ENCODE measurements around the gene ZNF132.
"Not testable (repeated sequence)": the region's sequence is repeated elsewhere in the genome, so short reads cannot be mapped to it uniquely, and the experiment has no call there.

The ZNF132 gene

DNA sequence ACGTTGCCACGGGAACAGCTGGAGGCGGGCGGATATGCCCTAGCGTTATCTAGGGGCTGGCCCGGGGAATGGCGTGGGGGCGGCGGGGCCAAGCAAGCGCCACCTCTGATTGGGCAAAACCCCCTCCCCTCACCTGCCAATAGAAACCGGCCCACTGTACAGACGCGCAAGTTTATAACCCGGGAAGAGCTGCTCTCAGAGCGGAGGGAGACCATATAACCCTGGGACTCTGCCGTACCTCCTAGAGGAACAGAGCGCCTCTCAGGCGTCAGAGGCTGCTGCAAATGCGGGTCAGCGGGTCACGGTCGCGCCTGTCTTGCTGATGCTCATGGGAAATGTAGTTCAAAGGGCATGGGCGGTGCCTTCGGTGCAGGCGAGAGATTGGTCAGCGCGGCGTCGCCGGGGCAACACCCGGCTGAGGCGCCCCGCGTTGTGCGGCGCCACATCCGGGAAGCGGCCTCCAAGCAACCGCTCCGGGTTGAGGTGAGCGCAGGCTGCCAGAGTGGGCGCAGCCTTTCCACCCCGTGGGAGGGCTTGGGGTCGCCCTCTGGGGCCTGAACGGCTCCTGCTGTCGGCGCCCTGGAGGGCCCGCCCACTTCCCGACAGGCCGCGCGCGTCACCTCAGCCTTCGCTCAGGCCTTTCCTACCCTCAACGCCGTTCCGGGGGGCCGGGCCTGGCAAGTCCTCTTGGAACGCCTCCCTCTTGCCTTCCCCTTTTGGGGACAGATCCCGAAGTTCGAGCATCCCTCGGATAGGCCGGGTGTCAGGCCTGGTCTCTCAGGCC lies 36.0 kb upstream of the ZNF132 start, which contains the start of gene ZNF446:
TSS of gene ZNF446 (plus strand) at position 639 of the 784 bp plus-strand sequence. CDS start 867 bp downstream, outside the sequence.
- Mint-ChIP-seq H3K9me3 (no peaks in the 10 kb centered on the region), H3K27me3 (ENCODE audit: low read depth, poor library complexity) (no peaks in the 10 kb centered on the region), H3K27ac (peak within 1 kb of the TSS; percentile 99), H3K4me3 (peak within 1 kb of the TSS; percentile 90), H3K36me3 (ENCODE audit: low read depth) (peaks cover 8% of the 10 kb centered on the region), H3K4me1 (peaks cover 28% of the 10 kb centered on the region)
- TF ChIP-seq, protein P1, sequence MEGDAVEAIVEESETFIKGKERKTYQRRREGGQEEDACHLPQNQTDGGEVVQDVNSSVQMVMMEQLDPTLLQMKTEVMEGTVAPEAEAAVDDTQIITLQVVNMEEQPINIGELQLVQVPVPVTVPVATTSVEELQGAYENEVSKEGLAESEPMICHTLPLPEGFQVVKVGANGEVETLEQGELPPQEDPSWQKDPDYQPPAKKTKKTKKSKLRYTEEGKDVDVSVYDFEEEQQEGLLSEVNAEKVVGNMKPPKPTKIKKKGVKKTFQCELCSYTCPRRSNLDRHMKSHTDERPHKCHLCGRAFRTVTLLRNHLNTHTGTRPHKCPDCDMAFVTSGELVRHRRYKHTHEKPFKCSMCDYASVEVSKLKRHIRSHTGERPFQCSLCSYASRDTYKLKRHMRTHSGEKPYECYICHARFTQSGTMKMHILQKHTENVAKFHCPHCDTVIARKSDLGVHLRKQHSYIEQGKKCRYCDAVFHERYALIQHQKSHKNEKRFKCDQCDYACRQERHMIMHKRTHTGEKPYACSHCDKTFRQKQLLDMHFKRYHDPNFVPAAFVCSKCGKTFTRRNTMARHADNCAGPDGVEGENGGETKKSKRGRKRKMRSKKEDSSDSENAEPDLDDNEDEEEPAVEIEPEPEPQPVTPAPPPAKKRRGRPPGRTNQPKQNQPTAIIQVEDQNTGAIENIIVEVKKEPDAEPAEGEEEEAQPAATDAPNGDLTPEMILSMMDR (IDR thresholded peaks at IDR 0.05), result no peak
- peak; percentile 94 for DNase-seq

DNA sequence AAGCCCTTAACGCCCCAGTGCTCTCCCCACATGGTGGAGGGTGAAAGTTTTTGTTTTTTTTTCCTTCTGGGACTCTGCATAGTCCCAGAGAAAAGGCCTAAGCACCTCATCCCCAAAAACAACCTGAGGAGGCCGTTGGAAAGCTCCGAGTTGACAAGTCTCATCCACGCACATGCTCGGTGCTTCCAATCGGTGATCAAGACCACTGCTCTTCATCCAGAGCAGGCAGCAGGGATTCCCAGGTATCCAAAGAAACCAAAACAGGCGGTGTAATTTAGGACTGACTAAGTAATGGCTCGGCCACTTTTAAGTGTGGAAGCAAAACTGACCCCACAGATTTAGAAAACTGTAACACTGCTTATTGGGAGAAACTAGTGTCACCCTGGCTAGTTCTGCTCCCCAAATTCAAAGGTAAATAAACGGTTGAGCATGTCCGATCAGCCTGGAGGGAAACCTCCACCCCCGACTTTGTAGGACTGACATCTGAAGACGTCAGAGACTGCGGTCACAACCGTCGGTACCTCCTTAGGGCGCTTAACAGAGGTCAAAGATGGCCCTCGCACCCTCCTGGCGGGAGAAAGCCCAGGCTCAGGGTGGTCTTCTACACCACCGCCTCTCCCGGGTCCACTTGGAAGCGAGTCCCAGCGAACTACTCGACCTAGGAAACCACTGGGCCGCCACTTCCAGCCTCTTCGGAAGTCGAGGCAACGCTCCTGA lies 35.2 kb upstream of the ZNF132 start:
- no peak for DNase-seq
- H3K4me3 Mint-ChIP-seq, result peak overlapping the region; percentile 90
- H3K27ac Mint-ChIP-seq, result peak overlapping the region; percentile 98
- H3K9me3 Mint-ChIP-seq, result no peaks in the 10 kb centered on the region
- peaks cover 8% of the 10 kb centered on the region for H3K36me3 Mint-ChIP-seq (ENCODE audit: low read depth)
- H3K4me1 Mint-ChIP-seq, result peaks cover 28% of the 10 kb centered on the region
- TF ChIP-seq, protein P1 (IDR thresholded peaks at IDR 0.05), result no peak
- no peaks in the 10 kb centered on the region for H3K27me3 Mint-ChIP-seq (ENCODE audit: low read depth, poor library complexity)

DNA sequence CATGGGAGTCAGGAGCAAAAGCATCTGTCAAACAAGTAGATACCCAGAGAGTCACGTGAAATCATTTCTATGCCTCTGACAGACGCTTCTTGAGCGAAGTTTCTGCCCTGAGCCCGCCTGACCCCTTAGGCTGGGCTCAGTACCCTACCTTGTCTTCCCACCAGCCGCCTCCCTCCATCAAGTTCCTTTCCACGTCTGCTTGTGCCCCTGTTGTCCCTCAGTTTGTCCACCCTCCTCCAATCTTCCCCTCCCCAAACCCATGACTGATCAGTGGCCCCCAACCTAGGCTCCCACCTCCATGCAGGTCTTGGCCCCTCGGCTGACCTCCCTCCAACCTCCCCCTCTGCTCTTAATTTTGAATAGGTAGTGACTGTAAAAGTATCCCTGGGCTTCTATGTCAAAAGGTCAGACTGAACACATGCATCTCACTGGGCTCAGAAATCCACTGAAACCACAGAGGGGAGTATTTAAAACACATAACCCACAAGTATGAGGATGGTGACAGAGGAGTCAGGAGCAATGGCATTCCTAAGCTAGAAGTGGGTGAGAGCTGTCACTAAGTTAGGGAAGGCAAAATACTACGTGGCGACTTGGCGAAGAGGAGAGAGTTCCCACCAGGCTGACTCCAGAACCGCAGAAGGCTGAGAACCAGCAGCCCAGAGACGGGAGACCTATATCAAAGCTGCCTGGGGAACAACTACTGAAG lies 34.5 kb upstream of the ZNF132 start:
- DNase-seq, result no peak
- Mint-ChIP-seq H3K4me1 (peaks cover 28% of the 10 kb centered on the region), H3K27ac (no peak overlapping the region), H3K4me3 (peak overlapping the region; percentile 90), H3K27me3 (ENCODE audit: low read depth, poor library complexity) (no peaks in the 10 kb centered on the region), H3K9me3 (no peaks in the 10 kb centered on the region), H3K36me3 (ENCODE audit: low read depth) (peaks cover 7% of the 10 kb centered on the region)
- TF ChIP-seq, protein P1 (IDR thresholded peaks at IDR 0.05), result no peak

DNA sequence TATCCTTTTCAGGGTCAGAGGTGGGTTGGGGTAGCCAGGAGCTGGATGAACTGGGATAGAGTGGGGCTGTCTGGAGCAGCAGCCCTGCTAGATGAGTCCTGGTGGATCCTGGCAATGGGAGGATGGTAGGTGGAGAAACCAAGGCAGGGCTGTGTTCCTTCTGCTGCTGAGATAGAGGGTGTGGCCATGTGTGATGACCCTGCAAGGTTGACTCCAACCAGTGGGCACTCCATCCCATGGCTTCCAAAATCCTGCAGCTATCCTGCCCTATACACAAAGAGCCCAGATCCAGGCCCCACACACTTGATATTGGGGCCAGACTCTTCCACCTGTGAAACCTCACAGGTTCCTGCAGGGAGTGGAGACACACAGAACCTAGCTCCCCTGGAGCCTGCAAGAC lies 33.8 kb upstream of the ZNF132 start:
- peaks cover under 1% of the 10 kb centered on the region for H3K36me3 Mint-ChIP-seq (ENCODE audit: low read depth)
- H3K4me1 Mint-ChIP-seq, result peaks cover 31% of the 10 kb centered on the region
- TF ChIP-seq, protein P1 (IDR thresholded peaks at IDR 0.05), result no peak
- H3K9me3 Mint-ChIP-seq, result no peaks in the 10 kb centered on the region
- H3K4me3 Mint-ChIP-seq, result no peak overlapping the region
- no peak for DNase-seq
- H3K27me3 Mint-ChIP-seq (ENCODE audit: low read depth, poor library complexity), result no peaks in the 10 kb centered on the region
- H3K27ac Mint-ChIP-seq, result no peak overlapping the region

DNA sequence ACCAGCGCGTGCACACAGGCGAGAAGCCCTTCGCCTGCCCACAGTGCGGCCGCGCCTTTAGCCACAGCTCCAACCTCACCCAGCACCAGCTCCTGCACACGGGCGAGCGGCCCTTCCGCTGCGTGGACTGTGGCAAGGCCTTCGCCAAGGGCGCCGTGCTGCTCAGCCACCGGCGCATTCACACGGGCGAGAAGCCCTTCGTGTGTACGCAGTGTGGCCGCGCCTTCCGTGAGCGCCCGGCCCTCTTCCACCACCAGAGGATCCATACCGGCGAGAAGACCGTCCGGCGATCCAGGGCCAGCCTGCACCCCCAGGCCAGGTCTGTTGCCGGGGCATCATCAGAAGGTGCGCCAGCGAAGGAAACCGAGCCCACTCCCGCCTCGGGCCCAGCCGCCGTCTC lies 31.8 kb upstream of the ZNF132 start:
- no peaks in the 10 kb centered on the region for H3K9me3 Mint-ChIP-seq
- peaks cover under 1% of the 10 kb centered on the region for H3K27me3 Mint-ChIP-seq (ENCODE audit: low read depth, poor library complexity)
- no peaks in the 10 kb centered on the region for H3K36me3 Mint-ChIP-seq (ENCODE audit: low read depth)
- TF ChIP-seq, protein P1 (IDR thresholded peaks at IDR 0.05), result no peak
- no peak overlapping the region for H3K27ac Mint-ChIP-seq
- peaks cover 38% of the 10 kb centered on the region for H3K4me1 Mint-ChIP-seq
- H3K4me3 Mint-ChIP-seq, result no peak overlapping the region
- DNase-seq, result no peak

DNA sequence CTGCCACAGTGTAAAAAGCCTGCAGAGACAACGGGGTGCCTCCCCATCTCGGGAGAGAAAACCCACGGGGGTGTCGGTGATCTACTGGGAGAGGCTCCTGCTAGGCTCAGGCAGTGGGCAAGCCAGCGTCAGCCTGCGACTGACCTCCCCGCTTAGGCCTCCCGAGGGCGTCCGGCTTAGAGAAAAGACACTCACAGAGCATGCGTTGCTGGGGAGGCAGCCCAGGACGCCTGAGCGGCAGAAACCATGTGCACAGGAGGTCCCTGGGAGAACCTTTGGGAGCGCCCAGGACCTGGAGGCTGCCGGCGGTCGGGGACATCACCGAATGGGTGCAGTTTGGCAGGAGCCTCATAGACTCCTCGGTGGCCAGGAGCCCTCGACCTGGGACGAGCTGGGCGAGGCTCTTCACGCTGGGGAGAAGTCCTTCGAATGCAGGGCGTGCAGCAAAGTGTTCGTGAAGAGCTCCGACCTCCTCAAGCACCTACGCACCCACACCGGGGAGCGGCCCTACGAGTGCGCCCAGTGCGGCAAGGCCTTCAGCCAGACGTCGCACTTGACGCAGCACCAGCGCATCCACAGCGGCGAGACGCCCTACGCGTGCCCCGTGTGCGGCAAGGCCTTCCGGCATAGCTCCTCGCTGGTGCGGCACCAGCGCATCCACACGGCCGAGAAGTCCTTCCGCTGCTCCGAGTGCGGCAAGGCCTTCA lies 31.0 kb upstream of the ZNF132 start:
- H3K27me3 Mint-ChIP-seq (ENCODE audit: low read depth, poor library complexity); H3K27ac Mint-ChIP-seq; H3K36me3 Mint-ChIP-seq (ENCODE audit: low read depth); H3K4me3 Mint-ChIP-seq; DNase-seq; H3K9me3 Mint-ChIP-seq: not testable (repeated sequence)
- peaks cover 39% of the 10 kb centered on the region for H3K4me1 Mint-ChIP-seq
